SK-N-SH treated with all-trans-retinoic acid at 6 μM for 48 hours (cell line): ENCODE measurements around the gene CFAP61.

Experiments
- OSR1 ChIP-seq: fragments of 250-450 bp; sonication (Bioruptor Pico); IDR thresholded peaks from 2 replicates; pipeline ENCODE4 v1.8.0; 2022; ENCODE audit warnings: moderate library complexity, mild to moderate bottlenecking, inconsistent platforms
- ZC3H10 ChIP-seq: fragments of 250-450 bp; sonication (Bioruptor Pico); IDR thresholded peaks from 2 replicates; pipeline ENCODE4 v1.5.1; 2021; ENCODE audit warnings: mild to moderate bottlenecking, moderate library complexity
- ZNF565 ChIP-seq: fragments of 450-650 bp; formaldehyde crosslinking; conservative IDR thresholded peaks from 2 replicates; pipeline ENCODE4 v1.5.0; 2020; ENCODE audit warnings: low read depth, mild to moderate bottlenecking, moderate library complexity
- ZNF70 ChIP-seq: fragments of 450-650 bp; formaldehyde crosslinking; IDR thresholded peaks from 2 replicates; pipeline ENCODE4 v1.5.0; 2020; ENCODE audit warnings: mild to moderate bottlenecking, moderate library complexity

DNA sequence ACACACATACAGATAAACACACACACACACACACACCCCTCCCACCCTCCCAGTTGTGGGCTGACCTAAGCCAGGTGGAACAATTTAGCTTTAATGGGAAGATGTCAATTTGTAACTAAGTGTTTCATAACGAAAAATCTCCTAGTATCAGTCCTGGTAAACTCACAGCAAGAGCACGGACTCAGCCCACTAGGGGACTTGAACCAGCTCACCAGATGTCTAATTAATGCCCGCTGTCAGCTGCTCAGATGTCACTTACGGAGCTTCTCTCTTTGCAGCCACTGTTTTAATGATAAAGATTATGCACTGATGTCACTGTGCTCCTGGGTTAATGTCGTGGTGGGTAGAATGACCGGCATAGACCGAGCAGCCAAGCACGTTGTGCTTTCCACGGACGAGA is 199.0 kb downstream of the CFAP61 start:
- no peak for TF ChIP-seq OSR1
- TF ChIP-seq ZNF565: no peak
- TF ChIP-seq ZC3H10 (CRISPR knock-in tag): no peak
- no peak for TF ChIP-seq ZNF70 (CRISPR knock-in tag)
